Caco-2 (cell line): Measurements from ENCODE around the gene KHDRBS2. TPM values are rescaled to one million over a fixed set of nuclear protein-coding genes. Genes with fewer than 3 reads are reported as not detected.

Experiments used
- BruUV-seq: library from RNA; stranded (reverse); fragments of 400-500 nt; replicated peaks from 2 replicates; lab custom pipeline; 2021; lab: Mats Ljungman, UMichigan
- CTCF ChIA-PET: fragments of 300-600 bp; sonication (Branson Sonifier 250); formaldehyde crosslinking; loops from one replicate; lab custom pipeline; 2022; ENCODE audit warnings: antibody characterized with exemption; lab: Charles Lee
- POLR2A ChIA-PET: fragments of 300-600 bp; sonication (Branson Sonifier 250); formaldehyde crosslinking; loops from one replicate; lab custom pipeline; 2022; ENCODE audit warnings: antibody characterized with exemption; lab: Charles Lee
- DNase-seq, 2 experiments: peaks; one replicate each; pipeline versions ENCODE4 v3.0.0 to v3.0.0-alpha.2; 2020 to 2022
- H3K27me3 ChIP-seq: replicated peaks from 2 replicates; pipeline ENCODE4 v1.6.0; 2011; ENCODE audit warnings: low read length; ENCODE audit not compliant: control insufficient read depth, insufficient read depth
- H3K36me3 ChIP-seq: 2 replicates; pipeline ENCODE4 v1.5.1; 2011; ENCODE audit warnings: low read length; ENCODE audit not compliant: control insufficient read depth, insufficient read depth
- H3K4me1 ChIP-seq: fragments of 250-450 bp; sonication (Bioruptor Pico); 2 replicates; pipeline ENCODE4 v1.5.1; 2020; ENCODE audit warnings: mild to moderate bottlenecking
- H3K4me3 ChIP-seq: 2 replicates; pipeline ENCODE4 v1.5.1; 2011; ENCODE audit warnings: low read depth, mild to moderate bottlenecking, control low read depth, low read length
- H3K9me3 ChIP-seq: fragments of 250-450 bp; sonication (Bioruptor Pico); 2 replicates; pipeline ENCODE4 v1.5.1; 2020; ENCODE audit warnings: mild to moderate bottlenecking, moderate library complexity
- H3K27ac Mint-ChIP-seq: one replicate; pipeline ENCODE4 v1.8.0; 2022; ENCODE audit warnings: mixed read lengths; ENCODE audit not compliant: unreplicated experiment
- H3K27me3 Mint-ChIP-seq: one replicate; pipeline ENCODE4 v1.8.0; 2022; ENCODE audit warnings: mixed read lengths; ENCODE audit not compliant: insufficient read depth, unreplicated experiment
- H3K36me3 Mint-ChIP-seq: one replicate; pipeline ENCODE4 v1.8.0; 2022; ENCODE audit warnings: mild to moderate bottlenecking, mixed read lengths; ENCODE audit not compliant: insufficient read depth, unreplicated experiment
- H3K4me1 Mint-ChIP-seq: one replicate; pipeline ENCODE4 v1.8.0; 2022; ENCODE audit warnings: low read depth, mixed read lengths; ENCODE audit not compliant: unreplicated experiment
- H3K4me3 Mint-ChIP-seq: one replicate; pipeline ENCODE4 v1.8.0; 2022; ENCODE audit warnings: mild to moderate bottlenecking, moderate library complexity, mixed read lengths; ENCODE audit not compliant: unreplicated experiment
- H3K9me3 Mint-ChIP-seq: one replicate; pipeline ENCODE4 v1.8.0; 2022; ENCODE audit warnings: mixed read lengths; ENCODE audit not compliant: unreplicated experiment
- intact Hi-C: fragments of 100-400 bp; cut with micrococcal nuclease; formaldehyde crosslinking; loops from one replicate; pipeline ENCODE4 v1.10.0; 2022; ENCODE audit not compliant: unreplicated experiment
- total RNA-seq: library from RNA; stranded (reverse); gene quantifications from 2 replicates; pipeline ENCODE4 v1.2.3, GENCODE V29; 2022
- TF ChIP-seq, protein P1 (sequence below), 2 experiments: fragments of 200-600 bp in 1 of 2; IDR thresholded peaks; 1 replicate in 1 of 2; 2 replicates in 1 of 2; pipeline versions ENCODE4 v1.5.1 to v1.8.0; 2011 to 2022; ENCODE audit warnings: antibody characterized with exemption in 1 of 2, control low read depth in 1 of 2, inconsistent platforms in 1 of 2, low read depth in 1 of 2, low read length in 1 of 2, mild to moderate bottlenecking in 1 of 2, moderate library complexity in 1 of 2; ENCODE audit not compliant: insufficient read depth in 1 of 2, severe bottlenecking in 1 of 2, unreplicated experiment in 1 of 2

The KHDRBS2 gene
- total RNA-seq, 1 experiment from 2014 or later, result not detected

DNA sequence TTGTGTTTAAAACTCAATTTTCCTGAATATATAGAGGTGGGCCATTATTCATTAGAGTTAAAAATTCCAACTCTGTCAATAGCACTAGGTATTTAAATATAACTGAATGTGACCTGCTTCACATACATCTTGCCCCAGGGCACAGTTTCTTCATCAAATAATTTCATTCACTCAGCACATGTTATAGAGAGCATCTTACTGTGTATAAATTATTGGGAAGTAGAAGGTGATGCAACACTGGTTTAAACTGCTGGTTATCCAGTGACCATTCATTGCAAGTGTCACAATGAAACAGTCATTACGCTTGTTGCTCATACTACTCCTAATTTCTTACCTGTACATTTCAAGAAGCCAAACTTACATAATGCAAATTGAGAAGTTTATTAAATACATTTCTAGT lies 93.4 kb downstream of the KHDRBS2 start:
- TF ChIP-seq, protein P1, sequence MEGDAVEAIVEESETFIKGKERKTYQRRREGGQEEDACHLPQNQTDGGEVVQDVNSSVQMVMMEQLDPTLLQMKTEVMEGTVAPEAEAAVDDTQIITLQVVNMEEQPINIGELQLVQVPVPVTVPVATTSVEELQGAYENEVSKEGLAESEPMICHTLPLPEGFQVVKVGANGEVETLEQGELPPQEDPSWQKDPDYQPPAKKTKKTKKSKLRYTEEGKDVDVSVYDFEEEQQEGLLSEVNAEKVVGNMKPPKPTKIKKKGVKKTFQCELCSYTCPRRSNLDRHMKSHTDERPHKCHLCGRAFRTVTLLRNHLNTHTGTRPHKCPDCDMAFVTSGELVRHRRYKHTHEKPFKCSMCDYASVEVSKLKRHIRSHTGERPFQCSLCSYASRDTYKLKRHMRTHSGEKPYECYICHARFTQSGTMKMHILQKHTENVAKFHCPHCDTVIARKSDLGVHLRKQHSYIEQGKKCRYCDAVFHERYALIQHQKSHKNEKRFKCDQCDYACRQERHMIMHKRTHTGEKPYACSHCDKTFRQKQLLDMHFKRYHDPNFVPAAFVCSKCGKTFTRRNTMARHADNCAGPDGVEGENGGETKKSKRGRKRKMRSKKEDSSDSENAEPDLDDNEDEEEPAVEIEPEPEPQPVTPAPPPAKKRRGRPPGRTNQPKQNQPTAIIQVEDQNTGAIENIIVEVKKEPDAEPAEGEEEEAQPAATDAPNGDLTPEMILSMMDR (IDR thresholded peaks at IDR 0.05; ENCODE audit: insufficient read depth in 1 of 2, low read depth in 1 of 2, low read length in 1 of 2, severe bottlenecking in 1 of 2, unreplicated experiment in 1 of 2), result no peak
- Histone ChIP-seq H3K27me3 (no peaks in the 10 kb centered on the region), H3K36me3 (no peaks in the 10 kb centered on the region), H3K4me1 (no peaks in the 10 kb centered on the region), H3K9me3 (no peaks in the 10 kb centered on the region), H3K4me3 (no peak overlapping the region)
- Mint-ChIP-seq H3K9me3 (no peaks in the 10 kb centered on the region), H3K4me3 (no peak overlapping the region), H3K27ac (no peak overlapping the region), H3K27me3 (no peaks in the 10 kb centered on the region), H3K4me1 (no peaks in the 10 kb centered on the region), H3K36me3 (no peaks in the 10 kb centered on the region)
- intact Hi-C loops, result no loop called here
- DNase-seq, result no peak
- ChIA-PET POLR2A (no interaction called here), CTCF (no interaction called here)
- BruUV-seq, result no TSS peak

- H3K4me3 ChIP-seq, result no peak overlapping the region
- TF ChIP-seq, protein P1 (IDR thresholded peaks at IDR 0.05; ENCODE audit: insufficient read depth in 1 of 2, low read depth in 1 of 2, low read length in 1 of 2, severe bottlenecking in 1 of 2, unreplicated experiment in 1 of 2), result no peak
- H3K27me3 Mint-ChIP-seq, result no peaks in the 10 kb centered on the region
- no peaks in the 10 kb centered on the region for H3K36me3 Mint-ChIP-seq
- H3K27me3 ChIP-seq, result no peaks in the 10 kb centered on the region
- POLR2A ChIA-PET, result no interaction called here
- intact Hi-C loops, result no loop called here
- no peaks in the 10 kb centered on the region for H3K9me3 Mint-ChIP-seq
- H3K27ac Mint-ChIP-seq, result no peak overlapping the region
- CTCF ChIA-PET, result no interaction called here
- H3K4me1 Mint-ChIP-seq, result no peaks in the 10 kb centered on the region
- no TSS peak for BruUV-seq
- no peaks in the 10 kb centered on the region for H3K4me1 ChIP-seq
- no peak overlapping the region for H3K4me3 Mint-ChIP-seq
- H3K36me3 ChIP-seq, result no peaks in the 10 kb centered on the region
- no peaks in the 10 kb centered on the region for H3K9me3 ChIP-seq
- no peak for DNase-seq
Observed at GRCh38 chr6:62175195-62175594, 110.8 kb downstream of the KHDRBS2 start.

DNA sequence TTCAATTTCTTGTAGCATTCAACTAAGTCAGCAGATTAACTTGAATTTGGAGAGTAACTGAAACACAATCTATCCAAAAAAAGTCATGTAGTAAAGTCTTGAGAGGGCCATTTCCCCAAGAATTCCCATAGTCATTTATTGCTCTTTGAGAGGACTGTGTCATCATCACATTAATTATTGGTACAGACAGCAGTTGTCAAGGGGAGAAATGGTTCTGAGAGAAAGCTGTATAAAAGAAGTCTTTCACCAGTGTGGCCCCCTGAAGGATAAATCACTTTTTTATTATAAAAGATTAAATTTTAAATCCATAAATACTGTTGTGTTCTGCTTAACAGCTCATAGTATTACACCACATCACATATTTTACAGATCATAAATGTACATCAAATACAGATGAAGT lies 111.5 kb downstream of the KHDRBS2 start:
- DNase-seq, result no peak
- Mint-ChIP-seq H3K36me3 (no peaks in the 10 kb centered on the region), H3K4me1 (no peaks in the 10 kb centered on the region), H3K9me3 (no peaks in the 10 kb centered on the region), H3K27me3 (no peaks in the 10 kb centered on the region), H3K27ac (no peak overlapping the region), H3K4me3 (no peak overlapping the region)
- TF ChIP-seq, protein P1 (IDR thresholded peaks at IDR 0.05; ENCODE audit: insufficient read depth in 1 of 2, low read depth in 1 of 2, low read length in 1 of 2, severe bottlenecking in 1 of 2, unreplicated experiment in 1 of 2), result no peak
- intact Hi-C loops, result no loop called here
- Histone ChIP-seq H3K27me3 (no peaks in the 10 kb centered on the region), H3K36me3 (no peaks in the 10 kb centered on the region), H3K4me3 (no peak overlapping the region), H3K9me3 (no peaks in the 10 kb centered on the region), H3K4me1 (no peaks in the 10 kb centered on the region)
- POLR2A ChIA-PET, result no interaction called here
- CTCF ChIA-PET, result no interaction called here
- BruUV-seq, result no TSS peak
